PC-9 (cell line): ENCODE data around the gene IGFLR1.

Experiments used
- EZH2 ChIP-seq: fragments of 200-600 bp; sonication (generic); IDR thresholded peaks from 2 replicates; pipeline ENCODE4 v1.8.0; 2017; ENCODE audit warnings: antibody characterized with exemption, low read depth
- TF ChIP-seq, protein P1 (sequence below): fragments of 200-600 bp; sonication (generic); conservative IDR thresholded peaks from 2 replicates; pipeline ENCODE4 v1.6.1; 2017; ENCODE audit warnings: mixed run types, antibody characterized with exemption, mild to moderate bottlenecking, moderate library complexity

DNA sequence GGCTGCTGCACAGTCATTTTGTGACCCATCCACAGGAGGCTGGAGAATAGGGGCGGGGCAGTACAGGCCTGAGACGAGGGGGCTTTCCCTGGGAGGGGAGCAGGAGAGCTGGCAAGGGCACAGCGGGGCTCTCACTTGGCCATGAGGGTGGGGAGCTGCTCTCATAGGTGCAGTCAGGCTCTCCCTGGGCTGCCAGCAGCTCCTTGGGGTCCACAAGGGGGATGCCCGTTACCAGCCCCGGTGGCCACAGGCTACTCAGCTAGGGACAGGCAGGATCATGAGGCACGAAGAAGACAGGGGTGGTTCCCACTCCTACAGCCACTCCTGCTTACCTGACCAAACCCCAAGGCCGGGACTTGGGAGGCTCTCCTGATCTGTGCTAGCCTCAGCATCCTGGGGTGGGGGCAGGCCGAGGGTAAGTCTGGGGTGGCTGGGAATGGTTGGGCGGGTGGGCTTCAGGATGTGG lies 49.6 kb upstream of the IGFLR1 start:
- TF ChIP-seq, protein P1, sequence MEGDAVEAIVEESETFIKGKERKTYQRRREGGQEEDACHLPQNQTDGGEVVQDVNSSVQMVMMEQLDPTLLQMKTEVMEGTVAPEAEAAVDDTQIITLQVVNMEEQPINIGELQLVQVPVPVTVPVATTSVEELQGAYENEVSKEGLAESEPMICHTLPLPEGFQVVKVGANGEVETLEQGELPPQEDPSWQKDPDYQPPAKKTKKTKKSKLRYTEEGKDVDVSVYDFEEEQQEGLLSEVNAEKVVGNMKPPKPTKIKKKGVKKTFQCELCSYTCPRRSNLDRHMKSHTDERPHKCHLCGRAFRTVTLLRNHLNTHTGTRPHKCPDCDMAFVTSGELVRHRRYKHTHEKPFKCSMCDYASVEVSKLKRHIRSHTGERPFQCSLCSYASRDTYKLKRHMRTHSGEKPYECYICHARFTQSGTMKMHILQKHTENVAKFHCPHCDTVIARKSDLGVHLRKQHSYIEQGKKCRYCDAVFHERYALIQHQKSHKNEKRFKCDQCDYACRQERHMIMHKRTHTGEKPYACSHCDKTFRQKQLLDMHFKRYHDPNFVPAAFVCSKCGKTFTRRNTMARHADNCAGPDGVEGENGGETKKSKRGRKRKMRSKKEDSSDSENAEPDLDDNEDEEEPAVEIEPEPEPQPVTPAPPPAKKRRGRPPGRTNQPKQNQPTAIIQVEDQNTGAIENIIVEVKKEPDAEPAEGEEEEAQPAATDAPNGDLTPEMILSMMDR: no peak
- no peak for TF ChIP-seq EZH2
